Activated T-cell treated with anti-CD3 and anti-CD28 coated beads, Interleukin-2, amount 50 U/mL, for 72 hours (primary cell): Measurements from ENCODE around the gene MRPL33. TPM values are rescaled to one million over a fixed set of nuclear protein-coding genes. Genes with fewer than 3 reads are reported as not detected.
A peak's percentile ranks its signal among the peaks of the same experiment; 100 is the strongest.

ENCODE experiments used
- ATAC-seq, 2 donors: fragments of 150-1000 bp; cut with Tn5 transposase; replicated peaks in 1 of 2; 2 replicates each; pipeline ENCODE4 v1.10.0; 2021; ENCODE audit warnings: moderate library complexity in 2 of 2, mild to moderate bottlenecking in 1 of 2
- DNase-seq, 2 donors: peaks; one replicate each; pipeline ENCODE4 v3.0.0; 2021 to 2022; ENCODE audit warnings: mixed read lengths in 1 of 2
- H3K27ac Mint-ChIP-seq: one replicate; pipeline ENCODE4 v1.8.0; 2022; ENCODE audit warnings: mild to moderate bottlenecking, moderate library complexity, mixed read lengths
- H3K27me3 Mint-ChIP-seq: one replicate; pipeline ENCODE4 v1.8.0; 2022; ENCODE audit warnings: low read depth, mixed read lengths
- H3K36me3 Mint-ChIP-seq, 2 donors: one replicate each; pipeline ENCODE4 v1.8.0; 2022; ENCODE audit warnings: mixed read lengths in 2 of 2, mild to moderate bottlenecking in 1 of 2; ENCODE audit not compliant: insufficient read depth in 2 of 2
- H3K4me1 Mint-ChIP-seq: one replicate; pipeline ENCODE4 v1.8.0; 2022; ENCODE audit warnings: low read depth, mixed read lengths
- H3K4me3 Mint-ChIP-seq, 2 donors: one replicate each; pipeline ENCODE4 v1.8.0; 2022; ENCODE audit warnings: mild to moderate bottlenecking in 2 of 2, mixed read lengths in 2 of 2, moderate library complexity in 2 of 2
- H3K9me3 Mint-ChIP-seq, 2 donors: one replicate each; pipeline ENCODE4 v1.8.0; 2022; ENCODE audit warnings: mixed read lengths in 2 of 2
- total RNA-seq, 2 donors: library from RNA; stranded (reverse); gene quantifications; one replicate each; pipeline ENCODE4 v1.2.3, GENCODE V29; 2022

Gene MRPL33
- total RNA-seq, 2 donors from 2014 or later, result 61.3 to 68.1 TPM

GRCh38 chr2:27797841-27798240 is 26.3 kb downstream of the MRPL33 start:
- H3K36me3 Mint-ChIP-seq, result no peaks in the 10 kb centered on the region
- H3K4me3 Mint-ChIP-seq, result no peak overlapping the region
- peaks cover 0 to 1% of the 10 kb centered on the region in 2 donors for H3K9me3 Mint-ChIP-seq
- ATAC-seq (no peak), DNase-seq (no peak)
- peaks cover 8% of the 10 kb centered on the region for H3K4me1 Mint-ChIP-seq
- no peak overlapping the region for H3K27ac Mint-ChIP-seq
- no peaks in the 10 kb centered on the region for H3K27me3 Mint-ChIP-seq

- H3K27me3 Mint-ChIP-seq, result no peaks in the 10 kb centered on the region
- peaks cover 8% of the 10 kb centered on the region for H3K4me1 Mint-ChIP-seq
- H3K36me3 Mint-ChIP-seq, result no peaks in the 10 kb centered on the region
- no peak for ATAC-seq
- no peak for DNase-seq
- no peak overlapping the region for H3K27ac Mint-ChIP-seq
- peaks cover 0 to 1% of the 10 kb centered on the region in 2 donors for H3K9me3 Mint-ChIP-seq
- no peak overlapping the region for H3K4me3 Mint-ChIP-seq
These were observed 27.0 kb downstream of the MRPL33 start for GRCh38 chr2:27798486-27798885.

- ATAC-seq (no peak), DNase-seq (no peak)
- Mint-ChIP-seq H3K27me3 (no peaks in the 10 kb centered on the region), H3K36me3 (no peaks in the 10 kb centered on the region), H3K4me1 (peaks cover 8% of the 10 kb centered on the region), H3K9me3 (peaks cover 0 to 1% of the 10 kb centered on the region in 2 donors), H3K4me3 (no peak overlapping the region), H3K27ac (no peak overlapping the region)
These were observed 27.6 kb downstream of the MRPL33 start for GRCh38 chr2:27798948-27799645.

- DNase-seq, result no peak
- no peak overlapping the region for H3K27ac Mint-ChIP-seq
- H3K4me1 Mint-ChIP-seq, result peaks cover 8% of the 10 kb centered on the region
- H3K9me3 Mint-ChIP-seq, result peaks cover 0 to 1% of the 10 kb centered on the region in 2 donors
- H3K36me3 Mint-ChIP-seq, result no peaks in the 10 kb centered on the region
- no peak overlapping the region for H3K4me3 Mint-ChIP-seq
- H3K27me3 Mint-ChIP-seq, result no peaks in the 10 kb centered on the region
- no peak for ATAC-seq
These were observed 28.1 kb downstream of the MRPL33 start for GRCh38 chr2:27799646-27800010.

- Mint-ChIP-seq H3K27me3 (no peaks in the 10 kb centered on the region), H3K36me3 (no peaks in the 10 kb centered on the region), H3K4me3 (no peak overlapping the region), H3K9me3 (peaks cover 0 to under 1% of the 10 kb centered on the region in 2 donors), H3K4me1 (peaks cover under 1% of the 10 kb centered on the region), H3K27ac (no peak overlapping the region)
- ATAC-seq (no peak), DNase-seq (no peak)
These were observed 29.3 kb downstream of the MRPL33 start for GRCh38 chr2:27800856-27801255.

GRCh38 chr2:27802547-27802946 is 31.0 kb downstream of the MRPL33 start:
- DNase-seq (no peak), ATAC-seq (no peak)
- H3K36me3 Mint-ChIP-seq, result no peaks in the 10 kb centered on the region
- no peaks in the 10 kb centered on the region for H3K9me3 Mint-ChIP-seq
- no peak overlapping the region for H3K27ac Mint-ChIP-seq
- H3K4me3 Mint-ChIP-seq, result no peak overlapping the region
- no peaks in the 10 kb centered on the region for H3K27me3 Mint-ChIP-seq
- peaks cover 2% of the 10 kb centered on the region for H3K4me1 Mint-ChIP-seq

- Mint-ChIP-seq H3K4me1 (peaks cover 7% of the 10 kb centered on the region), H3K9me3 (no peaks in the 10 kb centered on the region), H3K36me3 (no peaks in the 10 kb centered on the region), H3K27ac (no peak overlapping the region), H3K4me3 (no peak overlapping the region), H3K27me3 (no peaks in the 10 kb centered on the region)
- DNase-seq, result no peak
- ATAC-seq, result no peak
These were observed 31.5 kb downstream of the MRPL33 start for GRCh38 chr2:27803046-27803445.

- Mint-ChIP-seq H3K9me3 (no peaks in the 10 kb centered on the region), H3K36me3 (no peaks in the 10 kb centered on the region), H3K4me3 (no peak overlapping the region), H3K27me3 (no peaks in the 10 kb centered on the region), H3K27ac (no peak overlapping the region), H3K4me1 (peaks cover 11% of the 10 kb centered on the region)
- ATAC-seq (no peak), DNase-seq (no peak)
These were observed 32.6 kb downstream of the MRPL33 start for GRCh38 chr2:27804146-27804545.

GRCh38 chr2:27805180-27805579 is 33.7 kb downstream of the MRPL33 start:
- Mint-ChIP-seq H3K27me3 (no peaks in the 10 kb centered on the region), H3K4me3 (no peak overlapping the region), H3K4me1 (peaks cover 16% of the 10 kb centered on the region), H3K36me3 (no peaks in the 10 kb centered on the region), H3K27ac (no peak overlapping the region), H3K9me3 (no peaks in the 10 kb centered on the region)
- ATAC-seq, result no peak
- no peak for DNase-seq

GRCh38 chr2:27806311-27807059 is 35.0 kb downstream of the MRPL33 start:
- Mint-ChIP-seq H3K9me3 (no peaks in the 10 kb centered on the region), H3K27me3 (no peaks in the 10 kb centered on the region), H3K27ac (no peak overlapping the region), H3K4me3 (no peak overlapping the region), H3K36me3 (no peaks in the 10 kb centered on the region), H3K4me1 (peaks cover 16% of the 10 kb centered on the region)
- ATAC-seq (no peak), DNase-seq (no peak)

- peaks cover 16% of the 10 kb centered on the region for H3K4me1 Mint-ChIP-seq
- DNase-seq, result peak; percentile 3 to 5
- no peak for ATAC-seq
- no peak overlapping the region for H3K27ac Mint-ChIP-seq
- no peaks in the 10 kb centered on the region for H3K36me3 Mint-ChIP-seq
- no peak overlapping the region for H3K4me3 Mint-ChIP-seq
- H3K9me3 Mint-ChIP-seq, result no peaks in the 10 kb centered on the region
- no peaks in the 10 kb centered on the region for H3K27me3 Mint-ChIP-seq
These were observed 36.0 kb downstream of the MRPL33 start for GRCh38 chr2:27807476-27807875.

GRCh38 chr2:27808418-27808817 is 36.9 kb downstream of the MRPL33 start:
- H3K4me3 Mint-ChIP-seq, result no peak overlapping the region

GRCh38 chr2:27808984-27809383 is 37.5 kb downstream of the MRPL33 start:
- H3K27me3 Mint-ChIP-seq, result no peaks in the 10 kb centered on the region
- no peak for DNase-seq
- H3K36me3 Mint-ChIP-seq, result no peaks in the 10 kb centered on the region
- H3K27ac Mint-ChIP-seq, result no peak overlapping the region
- H3K4me1 Mint-ChIP-seq, result peaks cover 16% of the 10 kb centered on the region
- H3K9me3 Mint-ChIP-seq, result no peaks in the 10 kb centered on the region
- no peak for ATAC-seq
- no peak overlapping the region for H3K4me3 Mint-ChIP-seq

More at GRCh38 chr2:27808418-27808817, 36.9 kb downstream of the MRPL33 start:
- H3K27me3 Mint-ChIP-seq, result no peaks in the 10 kb centered on the region
- H3K4me1 Mint-ChIP-seq, result peaks cover 16% of the 10 kb centered on the region
- no peak overlapping the region for H3K27ac Mint-ChIP-seq
- H3K9me3 Mint-ChIP-seq, result no peaks in the 10 kb centered on the region
- H3K36me3 Mint-ChIP-seq, result no peaks in the 10 kb centered on the region
- DNase-seq, result no peak
- no peak for ATAC-seq
